ENCODE data around the gene HSPA1A.
"Not testable (repeated sequence)": the region's sequence is repeated elsewhere in the genome, so short reads cannot be mapped to it uniquely, and the experiment has no call there.

The HSPA1A gene

GRCh38 chr6:31811645-31812044 lies 3.7 kb upstream of the HSPA1A start:
- no peak for DNase-seq (ENCODE audit: low read depth in 2 of 2)

GRCh38 chr6:31813465-31813849 lies 1.9 kb upstream of the HSPA1A start:
- DNase-seq (ENCODE audit: low read depth in 2 of 2) = no peak

GRCh38 chr6:31814677-31815024 lies 692 bp upstream of the HSPA1A start:
- DNase-seq (ENCODE audit: low read depth in 2 of 2) = peak in 1 of 2 donors; percentile 57

GRCh38 chr6:31817133-31817928 lies 2.0 kb downstream of the HSPA1A start:
- DNase-seq (ENCODE audit: low read depth in 2 of 2) = not testable (repeated sequence)

DNA sequence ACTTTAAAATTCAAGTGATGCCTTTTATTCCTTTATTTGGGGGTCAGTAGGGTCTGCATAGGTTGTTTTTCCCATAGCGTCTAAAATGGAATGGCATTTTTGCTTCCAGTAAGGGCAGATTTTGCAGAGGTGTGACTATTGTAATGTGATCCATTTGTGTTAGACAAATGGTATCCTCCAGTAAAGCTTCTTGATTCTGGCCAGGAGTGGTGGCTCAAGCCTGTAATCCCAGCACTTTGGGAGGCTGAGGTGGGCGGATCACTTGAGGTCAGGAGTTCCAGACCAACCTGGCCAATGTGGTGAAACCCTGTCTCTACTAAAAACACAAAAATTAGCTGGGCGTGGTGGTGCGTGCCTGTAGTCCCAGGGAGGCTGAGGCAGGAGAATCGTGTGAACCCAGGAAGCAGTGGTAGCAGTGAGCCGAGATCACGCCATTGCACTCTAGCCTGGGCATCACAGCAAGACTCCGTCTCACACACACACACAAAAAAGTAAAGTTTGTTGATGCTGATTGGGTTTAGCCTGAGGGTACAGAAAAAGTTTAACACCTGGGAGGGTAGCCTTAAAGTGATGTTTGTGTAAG lies 2.7 kb downstream of the HSPA1A start:
- DNase-seq (ENCODE audit: low read depth in 2 of 2) = not testable (repeated sequence)

DNA sequence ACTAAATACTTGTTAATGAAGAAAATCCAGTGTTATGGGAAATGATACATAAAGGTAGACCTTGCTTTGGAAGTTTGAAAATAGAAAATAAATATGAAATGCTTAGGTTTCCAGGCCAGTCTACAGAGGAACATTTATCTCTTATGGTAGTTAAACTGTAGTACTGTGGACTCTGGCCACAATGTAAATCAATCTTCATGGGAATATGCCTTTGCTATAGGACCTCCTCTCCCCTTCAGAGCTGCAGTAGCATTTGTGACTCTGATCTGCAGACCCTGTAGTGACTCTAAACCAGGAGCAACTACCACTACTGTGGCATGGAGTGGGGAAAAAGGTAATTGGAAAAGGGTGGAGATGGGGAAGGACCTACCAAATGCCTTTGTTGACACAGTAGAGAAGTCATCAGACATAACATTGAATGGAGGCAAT lies 4.5 kb downstream of the HSPA1A start:
- no peak for DNase-seq (ENCODE audit: low read depth in 2 of 2)

DNA sequence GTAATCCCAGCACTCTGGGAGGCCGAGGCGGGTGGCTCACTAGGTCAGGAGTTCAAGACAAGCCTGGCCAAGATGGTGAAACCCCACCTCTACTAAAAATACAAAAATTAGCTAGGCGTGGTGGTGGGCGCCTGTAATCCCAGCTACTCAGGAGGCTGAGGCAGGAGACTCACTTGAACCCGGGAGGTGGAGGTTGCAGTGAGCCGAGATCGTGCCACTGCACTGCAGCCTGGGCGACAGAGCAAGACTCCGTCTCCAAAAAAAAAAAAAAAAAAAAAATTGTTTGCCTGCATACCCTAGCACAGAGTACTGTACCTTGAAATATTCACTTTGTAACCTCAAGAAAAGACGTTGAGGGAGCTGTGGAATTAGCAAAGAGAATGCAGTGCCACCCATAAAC lies 5.1 kb downstream of the HSPA1A start:
- DNase-seq (ENCODE audit: low read depth in 2 of 2) = not testable (repeated sequence)

- DNase-seq (ENCODE audit: low read depth in 2 of 2) = peak; percentile 55 to 68
Measured at GRCh38 chr6:31821301-31822035, 6.1 kb downstream of the HSPA1A start.

DNA sequence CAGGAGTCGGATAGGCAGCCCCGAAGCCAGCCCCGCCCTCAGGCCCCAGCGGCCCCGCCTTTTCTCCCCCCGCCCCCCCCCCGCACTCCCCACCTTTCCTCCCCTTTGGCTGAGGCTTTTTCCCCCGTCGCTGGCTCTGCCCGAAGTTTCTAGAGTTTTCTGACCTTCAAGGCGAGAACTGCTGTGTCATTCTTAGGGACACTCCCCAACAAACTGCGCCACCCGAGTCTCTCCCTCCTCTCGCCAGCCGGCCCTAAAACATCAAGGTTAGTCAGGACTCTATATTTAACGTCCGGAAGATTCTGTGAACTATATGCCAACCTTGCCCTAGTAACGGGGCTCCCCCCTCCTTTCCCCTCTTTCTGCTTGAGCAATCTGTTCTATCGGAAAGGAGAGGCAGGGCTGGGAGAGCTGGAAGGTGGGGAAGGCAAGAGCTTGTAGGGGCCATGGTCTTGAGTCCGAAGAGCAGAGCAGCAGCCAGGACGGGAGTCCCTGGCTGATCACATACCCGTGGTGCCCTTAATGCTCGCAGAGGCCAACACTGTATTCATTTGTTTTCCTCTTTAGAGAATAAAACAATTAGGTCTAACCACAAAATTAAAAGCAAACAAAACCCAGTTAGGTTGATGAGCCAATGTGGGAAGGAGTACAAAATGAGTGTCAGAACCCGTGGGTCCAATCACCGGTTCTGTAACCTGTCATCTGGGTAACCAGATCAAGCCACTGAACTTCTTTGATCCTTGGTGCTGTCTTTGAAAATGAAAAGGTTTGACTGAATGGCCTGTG lies 6.9 kb downstream of the HSPA1A start:
- peak in 1 of 2 donors; percentile 49 for DNase-seq (ENCODE audit: low read depth in 2 of 2)

DNA sequence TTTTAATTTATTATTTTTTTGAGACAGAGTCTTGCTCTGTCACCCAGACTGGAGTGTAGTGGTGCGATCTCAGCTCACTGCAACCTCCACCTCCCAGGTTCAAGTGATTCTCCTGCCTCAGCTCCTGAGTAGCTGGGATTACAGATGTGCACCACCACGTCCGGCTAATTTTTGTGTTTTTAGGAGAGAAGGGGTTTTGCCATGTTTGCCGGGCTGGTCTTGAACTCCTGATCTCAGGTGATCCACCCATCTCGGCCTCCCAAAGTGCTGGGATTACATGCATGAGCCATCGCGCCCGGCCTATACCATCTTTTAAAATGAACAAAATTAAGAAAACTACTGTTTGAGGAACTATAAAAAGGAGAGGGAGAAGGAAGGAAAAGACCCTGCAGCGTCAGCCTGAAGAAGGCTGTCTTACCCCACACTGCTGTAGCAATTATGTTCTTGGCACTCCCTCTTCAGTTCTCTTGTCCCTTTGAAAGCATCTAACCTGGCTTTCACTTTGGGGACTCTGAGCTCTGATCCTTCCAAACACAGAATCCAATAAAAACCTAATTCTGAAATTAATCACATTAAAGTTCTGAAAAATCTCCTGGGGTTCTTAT lies 8.4 kb downstream of the HSPA1A start:
- DNase-seq (ENCODE audit: low read depth in 2 of 2) = not testable (repeated sequence)

DNA sequence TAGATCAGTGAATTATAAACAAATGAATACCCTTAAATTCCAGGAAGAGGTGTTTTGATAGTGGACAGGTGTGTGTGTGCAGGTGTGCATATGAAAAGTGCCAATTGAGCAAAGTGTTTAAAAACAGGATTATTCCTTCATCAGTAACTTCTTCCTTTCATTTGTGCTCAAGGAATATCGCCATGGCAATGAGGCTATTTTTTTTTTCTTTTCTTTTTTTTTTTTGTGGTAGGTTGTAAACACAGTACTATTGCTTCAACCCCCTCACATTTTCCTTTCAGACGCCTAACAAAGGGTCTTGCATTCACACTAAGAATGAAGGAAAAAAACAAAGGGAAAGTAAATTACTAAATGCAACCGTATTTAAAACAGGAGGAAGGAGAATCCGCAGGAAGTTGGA lies 10.2 kb downstream of the HSPA1A start:
- DNase-seq (ENCODE audit: low read depth in 2 of 2) = no peak

DNA sequence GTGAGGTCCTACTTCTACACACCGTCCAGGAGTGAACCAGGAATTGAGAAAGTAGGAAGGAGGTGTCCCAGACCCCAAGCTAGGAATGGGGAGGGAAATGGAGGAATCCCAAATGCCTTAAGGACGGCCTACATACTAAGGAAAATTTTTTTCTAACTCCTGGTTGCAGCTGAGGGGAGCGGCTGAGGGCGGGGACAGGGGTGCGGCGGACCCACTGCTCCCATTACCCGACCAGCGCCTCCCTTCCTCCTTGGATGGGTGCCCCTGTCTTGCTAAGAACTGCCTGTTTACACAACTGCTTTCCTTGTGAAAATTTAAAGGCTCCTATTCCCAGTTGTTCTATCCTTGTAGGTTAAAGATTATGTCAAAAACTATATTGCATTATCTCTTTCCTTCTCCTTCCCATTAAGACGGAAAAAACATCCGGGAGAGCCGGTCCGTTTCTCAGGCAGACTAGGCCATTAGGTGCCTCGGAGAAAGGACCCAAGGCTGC lies 11.5 kb downstream of the HSPA1A start:
- DNase-seq (ENCODE audit: low read depth in 2 of 2) = no peak

GRCh38 chr6:31827286-31828079 lies 12.1 kb downstream of the HSPA1A start, which contains the start of gene HSPA1B:
TSS of gene HSPA1B (plus strand) at chr6:31827738. CDS start at chr6:31827951, 213 bp downstream.
- DNase-seq (ENCODE audit: low read depth in 2 of 2) = peak; percentile 80 to 87

DNA sequence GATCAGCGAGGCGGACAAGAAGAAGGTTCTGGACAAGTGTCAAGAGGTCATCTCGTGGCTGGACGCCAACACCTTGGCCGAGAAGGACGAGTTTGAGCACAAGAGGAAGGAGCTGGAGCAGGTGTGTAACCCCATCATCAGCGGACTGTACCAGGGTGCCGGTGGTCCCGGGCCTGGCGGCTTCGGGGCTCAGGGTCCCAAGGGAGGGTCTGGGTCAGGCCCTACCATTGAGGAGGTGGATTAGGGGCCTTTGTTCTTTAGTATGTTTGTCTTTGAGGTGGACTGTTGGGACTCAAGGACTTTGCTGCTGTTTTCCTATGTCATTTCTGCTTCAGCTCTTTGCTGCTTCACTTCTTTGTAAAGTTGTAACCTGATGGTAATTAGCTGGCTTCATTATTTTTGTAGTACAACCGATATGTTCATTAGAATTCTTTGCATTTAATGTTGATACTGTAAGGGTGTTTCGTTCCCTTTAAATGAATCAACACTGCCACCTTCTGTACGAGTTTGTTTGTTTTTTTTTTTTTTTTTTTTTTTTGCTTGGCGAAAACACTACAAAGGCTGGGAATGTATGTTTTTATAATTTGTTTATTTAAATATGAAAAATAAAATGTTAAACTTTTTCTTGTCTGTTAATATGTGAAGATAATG lies 14.4 kb downstream of the HSPA1A start:
- DNase-seq (ENCODE audit: low read depth in 2 of 2) = no peak

- no peak for DNase-seq (ENCODE audit: low read depth in 2 of 2)
Measured at GRCh38 chr6:31830886-31831335, 15.6 kb downstream of the HSPA1A start.

DNA sequence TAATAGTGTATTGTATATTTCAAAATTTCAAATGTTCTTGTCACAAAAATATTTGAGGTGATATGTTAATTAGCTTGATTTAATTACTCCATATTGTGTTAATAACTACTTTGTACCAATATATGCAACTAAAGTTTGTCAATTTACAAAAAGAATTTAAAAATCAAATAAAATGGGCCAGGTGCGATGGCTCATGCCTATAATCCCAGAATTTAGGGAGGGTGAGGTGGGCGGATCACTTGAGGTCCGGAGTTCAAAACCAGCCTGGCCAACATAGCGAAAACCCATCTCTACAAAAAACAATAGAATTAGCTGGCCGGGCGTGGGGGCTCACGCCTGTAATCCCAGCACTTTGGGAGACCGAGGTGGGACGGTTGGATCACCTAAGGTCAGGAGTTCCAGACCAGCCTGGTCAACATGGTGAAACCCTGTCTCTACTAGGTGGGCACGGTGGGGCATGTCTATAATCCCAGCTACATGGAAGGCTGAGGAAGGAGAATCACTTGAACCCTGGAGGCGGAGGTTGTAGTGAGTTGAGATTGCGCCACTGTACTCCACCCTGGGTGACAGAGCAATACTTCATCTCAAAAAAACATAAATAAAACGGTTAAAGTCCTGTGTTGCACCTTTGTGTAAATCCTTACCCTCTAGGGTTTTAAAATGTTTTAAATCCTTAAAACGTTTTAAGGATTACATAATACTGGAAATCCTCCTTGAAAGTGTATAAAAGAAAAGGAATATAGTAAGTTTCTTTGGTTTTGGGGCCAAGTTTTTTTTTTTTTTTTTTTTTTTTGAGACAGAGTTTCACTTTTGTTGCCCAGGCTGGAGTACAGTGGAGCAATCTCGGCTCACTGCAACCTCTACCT lies 16.2 kb downstream of the HSPA1A start:
- DNase-seq (ENCODE audit: low read depth in 2 of 2) = no peak

- DNase-seq (ENCODE audit: low read depth in 2 of 2) = peak; percentile 66 to 72
Measured at GRCh38 chr6:31834367-31835250, 19.3 kb downstream of the HSPA1A start.

GRCh38 chr6:31836047-31836473 lies 20.7 kb downstream of the HSPA1A start:
- DNase-seq (ENCODE audit: low read depth in 2 of 2) = no peak
